Measurements from ENCODE around the gene TTYH1. TPM values are rescaled to one million over a fixed set of nuclear protein-coding genes. Genes with fewer than 3 reads are reported as not detected.

The TTYH1 gene
- total RNA-seq, 1 donor from 2014 or later: not detected

GRCh38 chr19:54424660-54425381, 9.6 kb downstream of the TTYH1 start:
- Histone ChIP-seq H3K36me3 (ENCODE audit: control insufficient read depth, insufficient read depth, low read length) (no peaks in the 10 kb centered on the region), H3K27me3 (ENCODE audit: control insufficient read depth, insufficient read depth, low read length) (peaks cover 5% of the 10 kb centered on the region), H3K4me3 (ENCODE audit: low read depth, low read length) (no peak overlapping the region)
- TF ChIP-seq, protein P1, sequence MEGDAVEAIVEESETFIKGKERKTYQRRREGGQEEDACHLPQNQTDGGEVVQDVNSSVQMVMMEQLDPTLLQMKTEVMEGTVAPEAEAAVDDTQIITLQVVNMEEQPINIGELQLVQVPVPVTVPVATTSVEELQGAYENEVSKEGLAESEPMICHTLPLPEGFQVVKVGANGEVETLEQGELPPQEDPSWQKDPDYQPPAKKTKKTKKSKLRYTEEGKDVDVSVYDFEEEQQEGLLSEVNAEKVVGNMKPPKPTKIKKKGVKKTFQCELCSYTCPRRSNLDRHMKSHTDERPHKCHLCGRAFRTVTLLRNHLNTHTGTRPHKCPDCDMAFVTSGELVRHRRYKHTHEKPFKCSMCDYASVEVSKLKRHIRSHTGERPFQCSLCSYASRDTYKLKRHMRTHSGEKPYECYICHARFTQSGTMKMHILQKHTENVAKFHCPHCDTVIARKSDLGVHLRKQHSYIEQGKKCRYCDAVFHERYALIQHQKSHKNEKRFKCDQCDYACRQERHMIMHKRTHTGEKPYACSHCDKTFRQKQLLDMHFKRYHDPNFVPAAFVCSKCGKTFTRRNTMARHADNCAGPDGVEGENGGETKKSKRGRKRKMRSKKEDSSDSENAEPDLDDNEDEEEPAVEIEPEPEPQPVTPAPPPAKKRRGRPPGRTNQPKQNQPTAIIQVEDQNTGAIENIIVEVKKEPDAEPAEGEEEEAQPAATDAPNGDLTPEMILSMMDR (IDR thresholded peaks at IDR 0.05; ENCODE audit: insufficient read depth, low read length, severe bottlenecking): no peak
- DNase-seq (ENCODE audit: low read depth) (no peak), FAIRE-seq (no peak)

- Histone ChIP-seq H3K36me3 (ENCODE audit: control insufficient read depth, insufficient read depth, low read length) (no peaks in the 10 kb centered on the region), H3K4me3 (ENCODE audit: low read depth, low read length) (no peak overlapping the region), H3K27me3 (ENCODE audit: control insufficient read depth, insufficient read depth, low read length) (peaks cover 5% of the 10 kb centered on the region)
- TF ChIP-seq, protein P1 (IDR thresholded peaks at IDR 0.05; ENCODE audit: insufficient read depth, low read length, severe bottlenecking): no peak
- no peak for DNase-seq (ENCODE audit: low read depth)
- FAIRE-seq: no peak
Observed at GRCh38 chr19:54425382-54425723, 10.1 kb downstream of the TTYH1 start.

DNA sequence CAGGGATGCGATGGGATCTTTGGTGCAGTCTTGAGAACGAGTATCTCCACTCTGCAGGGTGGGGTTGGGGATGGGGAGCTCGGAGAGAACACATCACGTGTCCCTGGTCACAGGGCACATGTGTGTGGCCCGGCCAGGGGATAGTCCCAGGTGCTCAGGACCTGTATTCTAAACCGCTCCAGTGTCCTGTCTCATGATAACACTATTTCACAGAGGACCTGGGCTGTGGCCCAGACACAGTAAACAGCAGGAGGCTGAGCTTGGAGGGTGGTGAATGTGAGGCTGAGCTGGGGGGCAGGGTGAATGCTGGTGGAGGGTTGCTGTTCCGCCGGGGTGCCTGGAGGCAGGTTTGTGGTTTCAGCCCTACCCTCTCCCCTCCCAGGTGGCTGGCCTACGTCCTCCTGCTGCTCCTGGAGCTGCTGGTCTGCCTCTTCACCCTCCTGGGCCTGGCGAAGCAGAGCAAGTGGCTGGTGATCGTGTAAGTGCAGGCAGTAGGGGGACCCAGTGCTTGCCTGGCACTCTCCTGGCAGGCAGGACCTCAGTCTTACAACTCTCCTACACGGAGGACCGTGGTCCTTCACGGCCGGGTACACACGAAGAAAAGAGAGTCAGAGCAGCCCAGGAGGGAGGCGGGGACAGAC, 11.1 kb downstream of the TTYH1 start:
- no peak overlapping the region for H3K4me3 ChIP-seq (ENCODE audit: low read depth, low read length)
- TF ChIP-seq, protein P1 (IDR thresholded peaks at IDR 0.05; ENCODE audit: insufficient read depth, low read length, severe bottlenecking): no peak
- DNase-seq (ENCODE audit: low read depth): no peak
- no peak for FAIRE-seq
- no peaks in the 10 kb centered on the region for H3K36me3 ChIP-seq (ENCODE audit: control insufficient read depth, insufficient read depth, low read length)
- H3K27me3 ChIP-seq (ENCODE audit: control insufficient read depth, insufficient read depth, low read length): no peaks in the 10 kb centered on the region

DNA sequence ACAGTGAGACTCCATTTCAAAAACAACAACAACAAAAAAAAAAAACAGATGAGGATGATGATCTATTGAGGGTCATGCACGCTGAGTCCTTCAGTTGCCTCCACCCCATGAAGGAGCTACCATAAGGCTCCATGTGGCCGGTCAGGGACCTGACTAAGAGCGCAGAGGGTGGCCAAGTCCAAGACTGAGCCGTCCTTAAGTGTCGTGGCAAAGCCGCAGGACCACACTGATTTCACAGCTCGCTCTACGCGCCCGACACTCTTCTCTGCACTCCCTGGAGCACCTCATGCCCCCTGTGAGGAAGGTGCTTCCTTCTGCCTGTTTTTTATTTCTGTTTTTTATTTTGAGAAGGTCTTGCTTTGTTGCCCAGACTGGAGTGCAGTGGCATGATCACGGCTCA, 12.3 kb downstream of the TTYH1 start:
- Histone ChIP-seq H3K36me3 (ENCODE audit: control insufficient read depth, insufficient read depth, low read length) (no peaks in the 10 kb centered on the region), H3K4me3 (ENCODE audit: low read depth, low read length) (no peak overlapping the region), H3K27me3 (ENCODE audit: control insufficient read depth, insufficient read depth, low read length) (no peaks in the 10 kb centered on the region)
- FAIRE-seq (no peak), DNase-seq (ENCODE audit: low read depth) (no peak)
- TF ChIP-seq, protein P1 (IDR thresholded peaks at IDR 0.05; ENCODE audit: insufficient read depth, low read length, severe bottlenecking): no peak

GRCh38 chr19:54428323-54429175, 13.3 kb downstream of the TTYH1 start:
- no peak overlapping the region for H3K4me3 ChIP-seq (ENCODE audit: low read depth, low read length)
- DNase-seq (ENCODE audit: low read depth): no peak
- TF ChIP-seq, protein P1 (IDR thresholded peaks at IDR 0.05; ENCODE audit: insufficient read depth, low read length, severe bottlenecking): no peak
- H3K27me3 ChIP-seq (ENCODE audit: control insufficient read depth, insufficient read depth, low read length): no peaks in the 10 kb centered on the region
- no peak for FAIRE-seq
- H3K36me3 ChIP-seq (ENCODE audit: control insufficient read depth, insufficient read depth, low read length): no peaks in the 10 kb centered on the region
